CD14-positive monocyte (primary cell): ENCODE measurements around the gene SLC12A7. TPM values are rescaled to one million over a fixed set of nuclear protein-coding genes. Genes with fewer than 3 reads are reported as not detected.

Experiments used
- DNase-seq, 3 donors: peaks; one replicate each; pipeline ENCODE4 v3.0.0-alpha.2; 2011 to 2022
- H2AFZ ChIP-seq: 2 replicates; pipeline ENCODE4 v1.6.0; 2012; ENCODE audit warnings: mild to moderate bottlenecking, low read depth, low read length, inconsistent platforms; ENCODE audit not compliant: insufficient read depth, poor library complexity, severe bottlenecking
- H3K27ac ChIP-seq, 2 donors: 1 replicate in 1 of 2; 2 replicates in 1 of 2; pipeline ENCODE4 v1.5.1; 2012 to 2013; ENCODE audit warnings: low read length in 2 of 2, control low read depth in 1 of 2, inconsistent platforms in 1 of 2, low read depth in 1 of 2, mild to moderate bottlenecking in 1 of 2
- H3K27me3 ChIP-seq, 2 donors: one replicate each; pipeline versions ENCODE4 v1.6.0 to v1.6.1; 2011 to 2013; ENCODE audit warnings: low read length in 2 of 2; ENCODE audit not compliant: control insufficient read depth in 2 of 2, insufficient read depth in 2 of 2
- H3K36me3 ChIP-seq, 2 donors: replicated peaks in 1 of 2; 1 replicate in 1 of 2; 2 replicates in 1 of 2; pipeline versions ENCODE4 v1.5.1 to v1.6.1; 2012 to 2013; ENCODE audit warnings: low read length in 2 of 2, control low read depth in 1 of 2, inconsistent platforms in 1 of 2, mild to moderate bottlenecking in 1 of 2; ENCODE audit not compliant: insufficient read depth in 2 of 2, control insufficient read depth in 1 of 2
- H3K4me1 ChIP-seq, 2 donors: 1 replicate in 1 of 2; 2 replicates in 1 of 2; pipeline versions ENCODE4 v1.5.1 to v1.6.1; 2012 to 2013; ENCODE audit warnings: low read length in 2 of 2, control low read depth in 1 of 2, inconsistent platforms in 1 of 2, mild to moderate bottlenecking in 1 of 2, moderate library complexity in 1 of 2; ENCODE audit not compliant: insufficient read depth in 2 of 2, control insufficient read depth in 1 of 2
- H3K4me2 ChIP-seq: replicated peaks from 2 replicates; pipeline ENCODE3; 2012; ENCODE audit warnings: low read length, moderate library complexity, mild to moderate bottlenecking; ENCODE audit not compliant: poor library complexity, severe bottlenecking; ENCODE audit errors: extremely low read depth
- H3K4me3 ChIP-seq, 3 experiments: fragments of 200-600 bp in 1 of 3; sonication (generic) in 1 of 3; replicated peaks in 1 of 3; 1 replicate in 2 of 3; 2 replicates in 1 of 3; pipeline ENCODE4 v1.5.1; 2011 to 2013; ENCODE audit warnings: low read length in 3 of 3, mild to moderate bottlenecking in 3 of 3, control low read depth in 2 of 3, low read depth in 2 of 3, inconsistent platforms in 1 of 3, moderate library complexity in 1 of 3
- H3K79me2 ChIP-seq: 2 replicates; pipeline ENCODE4 v1.6.0; 2012; ENCODE audit warnings: mild to moderate bottlenecking, control low read depth, inconsistent platforms, low read length, moderate library complexity; ENCODE audit not compliant: insufficient read depth
- H3K9ac ChIP-seq: 2 replicates; pipeline ENCODE4 v1.6.0; 2017; ENCODE audit warnings: low read length, mild to moderate bottlenecking; ENCODE audit not compliant: insufficient read depth, poor library complexity, severe bottlenecking
- H3K9me3 ChIP-seq, 2 donors: replicated peaks in 1 of 2; 1 replicate in 1 of 2; 2 replicates in 1 of 2; pipeline versions ENCODE4 v1.5.1 to v1.6.1; 2012 to 2013; ENCODE audit warnings: low read length in 2 of 2, control low read depth in 1 of 2; ENCODE audit not compliant: control insufficient read depth in 1 of 2, insufficient read depth in 1 of 2
- H4K20me1 ChIP-seq: 2 replicates; pipeline ENCODE4 v1.6.0; 2012; ENCODE audit warnings: mild to moderate bottlenecking, low read length, control low read depth, moderate library complexity; ENCODE audit not compliant: insufficient read depth
- H3K27ac Mint-ChIP-seq, 7 donors: one replicate each; pipeline ENCODE4 v1.8.0; 2020; ENCODE audit warnings: mild to moderate bottlenecking in 7 of 7, mixed read lengths in 7 of 7, moderate library complexity in 6 of 7, inconsistent platforms in 2 of 7
- H3K27me3 Mint-ChIP-seq, 3 donors: one replicate each; pipeline ENCODE4 v1.8.0; 2021 to 2022; ENCODE audit warnings: low read depth in 3 of 3, mild to moderate bottlenecking in 3 of 3, mixed read lengths in 3 of 3, moderate library complexity in 3 of 3, inconsistent platforms in 1 of 3
- H3K36me3 Mint-ChIP-seq, 2 donors: one replicate each; pipeline ENCODE4 v1.8.0; 2020; ENCODE audit warnings: mixed read lengths in 2 of 2, inconsistent platforms in 1 of 2, mild to moderate bottlenecking in 1 of 2
- H3K4me1 Mint-ChIP-seq: one replicate; pipeline ENCODE4 v1.8.0; 2020; ENCODE audit warnings: mild to moderate bottlenecking, mixed read lengths
- H3K4me3 Mint-ChIP-seq, 2 donors: one replicate each; pipeline ENCODE4 v1.8.0; 2020; ENCODE audit warnings: mild to moderate bottlenecking in 2 of 2, mixed read lengths in 2 of 2, moderate library complexity in 1 of 2
- H3K9me3 Mint-ChIP-seq, 7 donors: one replicate each; pipeline ENCODE4 v1.8.0; 2020 to 2022; ENCODE audit warnings: mixed read lengths in 7 of 7, mild to moderate bottlenecking in 6 of 7, moderate library complexity in 6 of 7, inconsistent platforms in 2 of 7
- WGBS: methylation state at CpG from one replicate; pipeline ENCODE4 v1.1.5; 2013; ENCODE audit warnings: missing lambda C conversion rate; ENCODE audit not compliant: insufficient coverage; 5-methylcytosine and 5-hydroxymethylcytosine counted together
- intact Hi-C, 2 donors: fragments of 100-400 bp; cut with micrococcal nuclease; formaldehyde crosslinking; loops; one replicate each; pipeline versions ENCODE4 v1.15.0 to v1.15.1; 2023
- polyA plus RNA-seq, 3 donors: library from polyadenylated mRNA; depleted of rRNA in 1 of 3; unstranded in 2 of 3; stranded (reverse) in 1 of 3; fragments of 300-500 nt in 2 of 3; fragments of >200 nt in 1 of 3; fragmentation: Illumina TruSeq in 2 of 3; gene quantifications; 1 replicate in 2 of 3; 2 replicates in 1 of 3; pipeline ENCODE4 v1.2.3, GENCODE V29; 2012 to 2021
- TF ChIP-seq, protein P1 (sequence below): fragments of 200-600 bp; IDR thresholded peaks from one replicate; pipeline ENCODE4 v1.8.0; 2022; ENCODE audit warnings: antibody characterized with exemption, mild to moderate bottlenecking

Gene SLC12A7
- polyA plus RNA-seq, 3 donors = 8.2 to 31.2 (median 12.5) TPM

DNA sequence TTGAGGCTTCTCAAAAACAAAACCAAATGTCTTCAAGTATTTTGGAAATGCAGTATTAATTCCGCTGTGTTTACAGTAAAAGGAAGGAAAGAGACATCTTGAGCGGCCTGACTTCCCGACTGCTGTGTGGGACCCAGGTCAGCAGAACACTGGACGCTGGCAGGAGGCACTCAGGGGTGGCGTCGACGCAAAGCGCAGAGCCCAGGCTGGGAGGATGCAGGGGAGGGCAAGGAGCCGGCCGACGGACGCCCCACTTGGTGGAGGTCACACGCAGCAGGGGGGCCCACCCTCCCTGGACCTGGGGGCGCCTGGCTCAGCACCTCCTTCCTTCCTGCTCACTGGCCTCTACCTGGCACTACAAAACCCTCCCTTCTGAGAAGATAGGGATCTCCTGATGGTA lies 19.7 kb downstream of the SLC12A7 start:
- Mint-ChIP-seq H3K9me3 (no peaks in the 10 kb centered on the region), H3K27ac (peak overlapping the region in 1 of 7 donors; percentile 28), H3K36me3 (peaks cover 49 to 53% of the 10 kb centered on the region in 2 donors), H3K4me1 (peaks cover under 1% of the 10 kb centered on the region), H3K4me3 (no peak overlapping the region), H3K27me3 (peaks cover 0 to 3% (median 1%) of the 10 kb centered on the region in 3 donors)
- Histone ChIP-seq H3K27ac (no peak overlapping the region), H3K36me3 (peaks cover 32 to 64% of the 10 kb centered on the region in 2 donors), H3K79me2 (no peaks in the 10 kb centered on the region), H3K27me3 (no peaks in the 10 kb centered on the region), H4K20me1 (peaks cover 76% of the 10 kb centered on the region), H3K4me3 (no peak overlapping the region), H3K9ac (no peak overlapping the region), H3K4me1 (no peaks in the 10 kb centered on the region), H3K4me2 (no peak overlapping the region), H3K9me3 (no peaks in the 10 kb centered on the region), H2AFZ (no peak overlapping the region)
- intact Hi-C loops = no loop called here
- WGBS = 96% methylated on average over 8 of the region's 14 CpGs
- TF ChIP-seq, protein P1, sequence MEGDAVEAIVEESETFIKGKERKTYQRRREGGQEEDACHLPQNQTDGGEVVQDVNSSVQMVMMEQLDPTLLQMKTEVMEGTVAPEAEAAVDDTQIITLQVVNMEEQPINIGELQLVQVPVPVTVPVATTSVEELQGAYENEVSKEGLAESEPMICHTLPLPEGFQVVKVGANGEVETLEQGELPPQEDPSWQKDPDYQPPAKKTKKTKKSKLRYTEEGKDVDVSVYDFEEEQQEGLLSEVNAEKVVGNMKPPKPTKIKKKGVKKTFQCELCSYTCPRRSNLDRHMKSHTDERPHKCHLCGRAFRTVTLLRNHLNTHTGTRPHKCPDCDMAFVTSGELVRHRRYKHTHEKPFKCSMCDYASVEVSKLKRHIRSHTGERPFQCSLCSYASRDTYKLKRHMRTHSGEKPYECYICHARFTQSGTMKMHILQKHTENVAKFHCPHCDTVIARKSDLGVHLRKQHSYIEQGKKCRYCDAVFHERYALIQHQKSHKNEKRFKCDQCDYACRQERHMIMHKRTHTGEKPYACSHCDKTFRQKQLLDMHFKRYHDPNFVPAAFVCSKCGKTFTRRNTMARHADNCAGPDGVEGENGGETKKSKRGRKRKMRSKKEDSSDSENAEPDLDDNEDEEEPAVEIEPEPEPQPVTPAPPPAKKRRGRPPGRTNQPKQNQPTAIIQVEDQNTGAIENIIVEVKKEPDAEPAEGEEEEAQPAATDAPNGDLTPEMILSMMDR = no peak
- DNase-seq = no peak

DNA sequence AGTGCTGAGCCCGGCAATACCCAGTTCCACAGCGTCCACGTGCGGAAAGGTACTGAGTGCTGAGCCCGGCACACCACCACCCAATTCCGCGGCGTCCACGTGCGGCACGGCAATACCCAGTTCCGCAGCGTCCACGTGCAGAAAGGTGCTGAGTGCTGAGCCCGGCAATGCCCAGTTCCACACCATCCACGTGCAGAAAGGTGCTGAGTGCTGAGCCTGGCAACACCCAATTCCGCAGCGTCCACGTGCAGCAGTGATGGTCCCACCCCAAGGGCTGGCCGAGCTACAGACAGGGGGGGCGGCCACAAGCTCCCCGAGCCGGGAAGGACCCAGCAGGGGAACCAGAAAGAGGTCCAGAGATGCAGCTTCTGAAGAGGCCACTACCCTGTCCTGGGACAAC lies 20.2 kb downstream of the SLC12A7 start:
- H3K27ac Mint-ChIP-seq = no peak overlapping the region
- no peaks in the 10 kb centered on the region for H3K79me2 ChIP-seq
- H3K4me3 Mint-ChIP-seq = no peak overlapping the region
- H2AFZ ChIP-seq = no peak overlapping the region
- H3K4me1 Mint-ChIP-seq = no peaks in the 10 kb centered on the region
- TF ChIP-seq, protein P1 = no peak
- H3K36me3 ChIP-seq = peaks cover 32 to 69% of the 10 kb centered on the region in 2 donors
- no peak for DNase-seq
- no peaks in the 10 kb centered on the region for H3K27me3 ChIP-seq
- H3K4me3 ChIP-seq = no peak overlapping the region
- H3K9ac ChIP-seq = no peak overlapping the region
- no peak overlapping the region for H3K4me2 ChIP-seq
- H4K20me1 ChIP-seq = peaks cover 74% of the 10 kb centered on the region
- intact Hi-C loops = no loop called here
- no peaks in the 10 kb centered on the region for H3K9me3 Mint-ChIP-seq
- no peaks in the 10 kb centered on the region for H3K4me1 ChIP-seq
- H3K36me3 Mint-ChIP-seq = peaks cover 54 to 58% of the 10 kb centered on the region in 2 donors
- no peak overlapping the region for H3K27ac ChIP-seq
- H3K9me3 ChIP-seq = no peaks in the 10 kb centered on the region
- H3K27me3 Mint-ChIP-seq = peaks cover 0 to 3% (median 1%) of the 10 kb centered on the region in 3 donors
- 98% methylated on average over 23 of the region's 23 CpGs for WGBS
